HG03520 (cell line): ENCODE results near the gene CCL21.
"Not testable (repeated sequence)": the region's sequence is repeated elsewhere in the genome, so short reads cannot be mapped to it uniquely, and the experiment has no call there.

Source experiments
- ATAC-seq: cut with Tn5 transposase; IDR thresholded peaks from one replicate; pipeline ENCODE4 v1.9.1; 2021; ENCODE audit warnings: mild to moderate bottlenecking, moderate library complexity; ENCODE audit not compliant: unreplicated experiment

The CCL21 gene, protein sequence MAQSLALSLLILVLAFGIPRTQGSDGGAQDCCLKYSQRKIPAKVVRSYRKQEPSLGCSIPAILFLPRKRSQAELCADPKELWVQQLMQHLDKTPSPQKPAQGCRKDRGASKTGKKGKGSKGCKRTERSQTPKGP

DNA sequence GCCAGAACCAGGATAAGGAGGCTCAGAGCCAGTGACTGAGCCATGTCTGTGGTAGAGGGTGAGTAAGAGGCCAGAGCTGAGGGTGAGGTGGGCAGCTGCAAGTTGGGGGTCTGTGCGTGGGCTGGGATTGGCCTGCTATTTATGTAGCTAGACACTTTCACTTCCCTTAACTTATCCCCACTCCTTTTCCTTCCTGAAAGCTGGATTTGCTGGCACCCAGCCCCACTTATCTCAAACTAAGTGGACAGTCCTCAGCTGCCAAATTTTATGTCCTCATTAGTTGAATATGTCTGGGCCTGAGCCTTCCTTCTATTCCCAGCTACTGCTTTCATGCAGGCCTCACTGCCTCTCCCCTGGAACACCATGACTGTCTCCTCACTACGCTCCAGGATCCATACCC is at the start of gene CCL21:
Gene CCL21, minus strand, starts transcription at position 114 of the 400 bp plus-strand sequence. Its CDS starts 70 bp downstream, at position 44.
- no peak for ATAC-seq

DNA sequence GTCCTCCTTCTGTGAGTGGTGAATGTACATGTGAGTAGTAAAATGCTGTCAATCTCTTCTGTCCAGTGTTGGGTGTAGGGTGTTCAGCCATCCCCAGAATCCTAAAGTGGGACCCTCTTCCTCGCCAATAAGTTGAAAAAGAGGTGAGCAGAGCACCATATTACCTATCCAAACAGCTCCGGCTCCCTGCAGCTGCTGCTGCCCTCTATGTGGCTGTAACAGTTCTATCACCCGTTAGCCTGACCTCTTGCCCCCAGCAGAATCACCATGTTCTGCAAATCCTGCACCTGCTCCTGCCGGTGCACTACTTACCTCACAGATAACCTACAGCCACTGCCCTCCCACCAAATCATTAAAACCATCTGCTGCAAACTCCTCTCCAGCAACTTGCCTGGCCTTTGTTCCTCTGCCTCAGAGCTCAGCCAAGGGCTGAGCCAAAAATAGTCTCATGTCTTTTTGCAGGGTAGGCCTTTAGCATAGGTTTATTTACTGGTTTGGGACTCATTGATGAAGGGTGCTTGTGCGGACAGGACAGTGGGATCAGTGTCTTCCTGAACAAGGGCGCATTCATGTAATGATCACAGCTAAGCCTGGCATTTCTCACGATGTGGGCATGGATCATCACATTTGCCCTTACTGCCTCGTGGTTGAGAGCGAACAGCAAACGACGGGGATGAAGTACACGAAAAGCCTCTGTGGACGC is 49.6 kb upstream of the CCL21 start:
- no peak for ATAC-seq

DNA sequence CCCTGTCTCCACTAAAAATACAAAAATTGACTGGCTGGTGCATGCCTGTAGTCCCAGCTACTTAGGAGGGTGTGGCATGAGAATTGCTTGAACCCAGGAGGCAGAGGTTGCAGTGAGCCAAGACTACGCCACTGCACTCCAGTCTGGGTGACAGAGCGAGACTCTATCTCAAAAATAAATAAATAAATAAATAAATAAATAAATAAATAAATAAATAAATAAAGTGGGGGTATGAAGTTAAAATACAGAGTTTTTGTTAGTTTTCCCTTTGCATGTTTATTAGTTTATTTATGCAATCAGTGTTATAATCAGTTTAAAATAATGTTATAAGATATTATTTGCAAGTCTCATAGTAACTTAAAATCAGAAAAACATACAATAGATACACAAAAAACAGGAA is 40.4 kb upstream of the CCL21 start:
- not testable (repeated sequence) for ATAC-seq

DNA sequence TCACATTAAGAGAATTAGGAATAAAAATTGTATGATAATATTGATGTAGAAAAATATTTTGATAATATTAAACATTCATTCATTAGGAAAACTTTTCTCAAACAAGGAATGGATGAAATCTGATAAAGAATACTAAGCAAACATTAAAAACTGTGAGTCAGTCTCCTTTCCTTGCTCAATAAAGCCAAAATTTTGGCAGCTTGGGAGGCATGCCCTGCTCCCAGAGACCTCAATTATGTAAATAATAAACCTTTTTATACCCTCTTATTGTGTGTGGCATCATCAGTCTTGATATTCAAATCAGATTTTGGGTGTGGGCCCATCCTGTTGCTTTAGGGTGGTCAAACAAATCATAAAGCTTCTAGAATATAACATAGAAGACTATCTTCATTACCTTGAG is 36.6 kb upstream of the CCL21 start:
- no peak for ATAC-seq

DNA sequence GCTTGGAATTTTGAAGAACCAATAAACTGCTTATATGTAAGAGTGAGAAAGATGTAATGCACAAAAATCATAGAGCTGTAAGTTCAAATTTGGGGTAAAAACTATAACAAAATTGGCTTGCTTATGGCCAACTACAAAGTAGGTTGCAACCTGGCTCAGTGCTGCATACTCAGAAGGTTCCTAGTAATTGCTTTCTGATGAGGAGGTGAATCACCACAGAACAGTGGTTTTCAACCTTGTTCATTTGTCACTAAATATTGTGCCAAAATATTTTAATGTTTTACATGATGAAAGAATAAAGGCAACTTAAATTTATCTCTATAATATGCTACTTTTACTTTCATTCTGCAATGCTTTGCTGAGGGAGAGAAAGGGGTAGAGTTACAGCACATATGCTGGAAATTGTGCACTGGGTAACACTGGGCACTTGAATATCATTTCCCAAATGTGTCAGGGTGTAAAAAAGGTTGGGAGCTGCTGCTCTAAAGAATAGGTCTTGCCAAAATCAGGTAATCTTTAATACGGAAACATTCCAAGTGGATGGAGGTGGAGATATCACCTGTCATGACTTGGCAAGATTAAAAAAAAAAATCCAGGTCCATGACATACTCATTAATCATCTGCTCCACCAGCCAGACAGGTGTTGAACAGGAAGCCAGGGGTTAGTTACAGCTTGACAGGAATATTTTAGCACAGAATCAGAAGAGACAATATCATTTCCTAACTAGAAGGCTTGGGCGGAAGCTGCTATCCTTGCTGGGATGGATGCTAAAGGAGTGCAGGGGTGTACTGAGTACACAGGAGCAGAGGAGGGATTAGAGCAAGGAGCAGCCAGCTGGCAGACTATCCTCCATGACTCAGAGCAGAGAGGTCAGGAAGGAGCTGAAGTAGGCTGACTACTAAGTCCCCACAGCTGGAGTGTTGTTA is 34.6 kb upstream of the CCL21 start:
- ATAC-seq, result no peak

DNA sequence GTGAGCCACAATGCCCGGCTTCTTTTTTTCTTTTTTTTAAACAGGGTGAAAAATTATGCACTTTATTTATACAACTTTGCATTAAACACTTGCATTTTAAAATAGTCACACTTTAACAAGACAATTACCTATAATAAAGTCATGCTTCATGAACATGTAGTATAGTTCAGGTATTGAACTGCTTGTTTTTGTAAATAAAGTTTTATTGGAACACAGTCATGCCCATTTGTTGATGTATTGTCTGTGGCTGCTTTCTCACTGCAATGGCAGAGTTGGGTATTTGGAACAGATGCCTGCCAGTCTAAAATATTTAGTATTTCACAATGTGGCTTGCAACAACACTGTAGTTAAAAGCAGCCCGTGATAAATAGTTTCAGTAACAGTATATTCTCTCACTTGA is 32.8 kb upstream of the CCL21 start:
- no peak for ATAC-seq

DNA sequence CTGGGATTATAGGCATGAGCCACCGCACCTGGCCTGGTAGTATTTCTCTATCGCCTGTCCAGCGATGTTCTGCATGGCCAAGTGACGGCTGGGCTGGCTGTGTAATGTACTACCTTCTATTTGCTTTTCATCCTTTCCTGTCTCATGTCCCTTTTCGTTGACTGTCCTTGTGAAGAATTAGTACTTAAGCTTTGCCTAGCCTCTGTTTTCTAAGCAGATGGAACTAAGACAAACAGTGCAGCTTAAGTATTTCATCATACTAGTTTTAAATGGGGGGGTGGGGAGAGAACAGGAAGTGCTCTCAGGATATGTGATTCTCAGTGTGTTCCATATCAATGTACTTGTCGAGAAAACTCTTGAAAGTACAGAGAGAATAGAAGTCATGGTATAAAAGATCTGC is 31.7 kb upstream of the CCL21 start:
- no peak for ATAC-seq

DNA sequence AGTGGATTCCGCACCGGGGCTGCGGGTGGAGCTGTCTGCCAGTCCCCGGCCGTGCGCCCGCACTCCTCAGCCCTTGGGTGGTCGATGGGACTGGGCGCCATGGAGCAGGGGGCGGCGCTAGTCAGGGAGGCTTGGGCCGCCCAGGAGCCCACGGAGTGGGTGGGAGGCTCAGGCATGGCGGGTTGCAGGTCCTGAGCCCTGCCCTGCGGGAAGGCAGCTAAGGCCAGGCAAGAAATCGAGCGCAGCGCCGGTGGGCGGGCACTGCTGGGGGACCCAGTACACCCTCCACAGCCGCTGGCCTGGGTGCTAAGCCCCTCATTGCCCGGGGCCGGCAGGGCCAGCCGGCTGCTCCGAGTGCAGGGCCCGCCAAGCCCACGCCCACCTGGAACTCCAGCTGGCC is 30.2 kb upstream of the CCL21 start:
- not testable (repeated sequence) for ATAC-seq

DNA sequence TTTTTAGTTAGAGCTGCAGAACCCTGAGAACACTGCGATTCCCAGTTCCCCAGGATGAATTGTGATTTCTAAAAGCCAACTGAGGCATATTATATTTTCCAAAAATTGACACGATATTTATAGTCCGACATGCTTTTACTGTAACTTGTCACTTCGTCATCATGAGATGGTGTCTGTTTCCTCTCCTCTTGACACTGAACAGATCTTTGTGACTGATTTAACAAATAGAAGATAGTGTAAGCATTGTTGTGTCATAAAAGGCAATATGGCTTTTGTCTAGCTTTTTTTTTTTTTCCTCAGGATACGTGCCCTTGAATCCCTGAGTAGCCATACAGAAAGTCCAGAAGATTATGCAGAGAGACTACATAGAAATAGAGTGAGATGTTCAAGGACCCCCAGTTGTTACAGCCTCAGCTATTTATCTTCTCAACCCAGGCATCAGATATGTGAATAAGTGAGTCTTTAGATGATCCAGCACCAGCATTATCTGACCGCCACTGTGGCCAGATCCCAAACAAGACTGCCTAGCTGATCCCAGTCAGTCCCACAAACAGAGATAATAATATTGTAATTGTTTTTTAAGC is 27.8 kb upstream of the CCL21 start:
- no peak for ATAC-seq

DNA sequence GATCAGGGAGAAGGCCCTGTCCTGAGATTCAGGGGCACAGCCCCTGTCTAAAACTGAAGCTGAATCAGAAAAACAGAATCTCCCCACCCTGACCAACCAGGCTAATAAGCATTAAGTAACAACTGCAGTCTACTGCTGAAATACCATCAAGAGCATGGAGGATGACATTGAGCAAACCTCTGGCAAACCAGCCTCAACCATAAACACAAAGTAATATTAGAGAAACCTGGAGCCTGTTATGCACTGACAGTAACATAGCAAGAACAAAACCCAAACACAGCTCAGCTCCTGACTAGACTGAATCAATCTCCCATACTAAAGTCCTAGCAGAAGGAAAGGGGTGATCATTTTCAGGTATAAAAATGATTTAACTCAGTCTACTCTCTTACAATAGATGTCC is 24.8 kb upstream of the CCL21 start:
- ATAC-seq, result no peak

DNA sequence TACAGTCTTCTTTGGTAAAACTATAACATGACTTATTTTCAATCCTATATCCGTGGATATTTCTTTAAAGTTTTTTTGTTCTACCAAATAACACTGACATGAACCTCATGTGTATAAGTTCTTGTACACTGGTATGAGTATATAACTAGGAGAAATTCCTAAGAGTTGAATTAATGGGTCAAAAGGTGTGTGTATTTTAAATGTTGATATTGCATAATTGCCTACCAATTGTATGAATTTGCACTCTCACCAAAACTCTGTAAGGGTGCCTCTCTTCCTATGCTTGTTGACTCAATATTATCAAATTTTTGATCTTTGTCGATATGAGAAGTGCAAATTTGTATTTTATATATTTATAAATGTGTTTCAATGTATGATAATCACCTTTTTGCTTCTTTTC is 22.9 kb upstream of the CCL21 start:
- no peak for ATAC-seq

DNA sequence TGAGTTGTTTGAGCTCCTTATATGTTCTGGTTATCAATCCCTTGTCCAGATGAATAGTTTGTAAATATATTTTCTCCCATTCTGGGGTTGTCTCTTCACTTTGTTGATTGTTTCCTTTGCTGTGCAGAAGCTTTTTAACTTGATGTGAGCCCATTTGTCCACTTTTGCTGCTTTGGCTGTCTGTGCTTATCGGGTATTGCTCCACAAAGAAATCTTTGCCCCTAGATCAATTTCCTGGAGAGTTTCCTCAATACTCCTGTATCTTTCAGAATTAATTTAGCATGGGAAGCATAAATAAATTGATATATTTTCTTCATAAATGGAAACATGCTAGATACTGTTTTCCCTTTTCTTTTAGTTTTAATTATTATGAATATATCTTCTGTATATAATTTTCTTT is 22.5 kb upstream of the CCL21 start:
- ATAC-seq, result no peak

DNA sequence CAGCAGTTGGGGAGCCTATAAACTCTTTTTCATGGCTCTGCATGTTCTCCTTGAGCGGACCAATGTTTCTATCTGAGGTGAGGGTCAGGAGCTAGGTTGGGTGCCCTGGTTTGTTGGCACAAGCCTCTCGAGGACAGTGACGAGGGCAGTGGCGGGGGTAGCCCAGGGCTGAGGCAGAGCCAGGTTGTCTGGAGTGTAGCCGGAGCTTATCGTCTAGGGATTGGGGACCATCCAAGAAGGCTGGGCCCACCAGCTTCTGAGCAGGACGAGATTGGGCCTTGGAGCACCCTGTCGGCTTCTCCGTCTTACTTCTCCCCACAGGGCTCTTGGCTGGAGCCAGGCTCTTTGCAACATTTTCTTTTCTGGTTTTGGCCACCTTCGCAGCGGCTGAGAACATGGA is 13.2 kb upstream of the CCL21 start:
- ATAC-seq, result no peak

DNA sequence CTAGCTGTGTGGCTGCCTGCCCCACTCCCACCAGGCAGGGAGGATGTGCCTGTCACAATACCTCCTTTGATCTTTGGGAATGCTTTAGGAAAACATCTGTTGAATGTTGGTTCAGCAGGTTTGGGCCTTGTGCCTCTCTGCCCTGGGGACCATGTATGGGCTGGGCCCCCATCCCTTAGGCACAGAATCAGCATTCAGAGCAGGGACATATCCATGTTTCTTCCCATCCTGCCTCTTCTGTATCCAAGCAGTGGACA is 9.8 kb upstream of the CCL21 start:
- ATAC-seq, result not testable (repeated sequence)

DNA sequence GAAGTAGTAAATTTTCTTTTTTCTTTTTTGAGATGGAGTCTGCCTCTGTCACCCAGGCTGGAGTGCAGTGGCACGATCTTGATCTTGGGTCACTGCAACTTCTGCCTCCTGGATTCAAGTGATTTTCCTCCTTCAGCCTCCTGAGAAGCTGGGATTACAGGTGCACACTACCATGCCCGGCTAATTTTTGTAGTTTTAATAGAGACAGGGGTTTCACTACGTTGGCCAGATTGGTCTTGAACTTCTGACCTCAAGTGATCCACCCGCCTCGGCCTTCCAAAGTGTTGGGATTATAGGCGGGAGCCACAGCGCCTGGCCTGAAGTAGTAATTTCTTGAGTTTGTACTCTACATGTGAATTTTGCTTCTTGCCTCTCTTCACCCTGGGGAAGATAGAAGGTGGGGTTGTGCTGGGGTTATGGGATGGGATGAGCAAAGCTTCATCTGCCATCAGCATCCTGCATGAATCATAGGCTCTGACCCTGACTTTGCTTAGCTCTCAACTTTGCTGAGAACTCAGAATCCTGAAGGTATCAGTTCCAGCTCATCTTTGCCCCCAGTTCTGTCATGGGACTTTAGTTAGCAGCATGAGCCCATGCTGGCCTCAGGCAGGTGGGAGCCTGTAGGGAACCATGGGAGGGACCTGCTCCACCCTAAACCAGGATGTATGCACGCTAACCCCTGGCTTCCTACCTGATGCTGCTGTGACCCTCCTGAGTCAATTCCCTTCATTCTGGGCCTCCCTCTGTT is 9.3 kb upstream of the CCL21 start:
- ATAC-seq, result no peak

DNA sequence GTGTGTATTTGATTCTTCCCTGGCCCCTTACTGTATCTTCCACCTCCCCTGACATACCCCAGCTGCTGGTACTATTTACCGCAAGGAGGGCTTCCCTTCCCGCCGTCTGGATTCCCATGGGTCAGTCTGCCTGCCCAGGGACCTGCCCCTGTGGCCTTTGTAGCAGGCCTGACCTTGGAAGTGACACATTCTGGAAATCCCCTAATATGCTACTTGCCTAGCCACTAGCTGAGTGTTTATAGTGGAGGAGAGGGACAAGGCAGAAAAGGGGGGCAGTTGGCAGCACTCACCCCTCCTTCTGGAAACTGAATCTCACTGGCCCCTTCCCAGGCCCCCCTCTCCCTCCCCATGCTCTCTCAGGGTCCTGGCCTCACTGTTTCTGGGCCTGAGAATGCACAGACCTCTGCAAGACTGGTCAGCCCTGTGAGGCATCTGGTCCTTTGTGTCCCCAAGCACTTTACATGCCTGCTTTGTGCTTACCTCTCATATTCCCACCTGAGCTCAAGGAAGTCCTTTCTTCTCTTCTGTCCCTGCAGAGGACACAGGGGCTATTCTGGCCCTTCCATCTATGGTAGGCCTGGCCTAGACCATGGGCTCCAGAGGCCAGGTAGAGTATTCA is 8.2 kb upstream of the CCL21 start:
- no peak for ATAC-seq

DNA sequence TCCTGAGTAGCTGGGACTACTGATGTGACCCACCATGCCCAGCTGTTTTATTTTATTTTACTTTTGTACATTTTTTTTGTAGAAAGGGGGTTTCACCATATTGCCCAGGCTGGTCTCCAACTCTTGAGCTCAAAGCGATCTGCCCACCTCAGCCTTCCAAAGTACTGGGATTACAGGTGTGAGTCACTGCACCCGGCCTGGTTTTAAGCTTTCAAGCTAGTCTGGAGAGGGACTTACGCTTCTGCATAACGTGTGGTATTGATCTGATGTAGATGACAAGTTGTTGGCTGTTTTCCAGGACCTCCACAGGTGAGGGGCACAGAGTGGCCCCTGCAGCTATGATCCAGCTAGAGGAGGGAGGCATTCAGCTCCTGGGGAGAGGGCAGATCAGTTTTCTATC is 6.8 kb upstream of the CCL21 start:
- ATAC-seq, result no peak

DNA sequence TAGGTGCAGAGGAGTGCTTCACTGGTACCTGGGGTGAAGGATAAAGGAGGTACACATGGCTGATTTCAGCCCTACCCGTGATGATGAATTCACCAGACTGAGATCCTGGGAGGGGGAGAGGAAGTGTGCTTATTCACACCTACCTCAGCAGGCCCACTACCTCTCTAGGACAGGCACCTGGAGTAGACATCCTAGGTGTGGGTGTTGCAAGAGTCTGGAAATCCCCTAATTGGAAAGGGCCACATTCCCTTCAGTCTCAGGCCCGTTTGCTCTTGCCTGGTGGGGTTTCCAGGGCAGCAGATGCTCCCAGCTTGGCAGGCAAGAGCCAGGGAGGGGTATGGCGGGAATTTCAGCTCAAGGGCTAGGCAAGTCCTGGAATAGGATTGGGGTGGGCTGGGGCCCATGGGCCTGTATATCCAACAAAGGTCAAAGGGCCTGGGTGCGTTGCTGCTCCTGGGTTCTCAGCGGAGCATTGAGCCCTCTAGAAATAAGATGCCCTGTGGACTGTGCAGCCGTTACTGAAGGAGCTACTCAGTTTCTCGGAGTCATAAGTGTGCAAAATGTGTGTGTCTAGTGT is 5.8 kb upstream of the CCL21 start:
- ATAC-seq, result no peak

DNA sequence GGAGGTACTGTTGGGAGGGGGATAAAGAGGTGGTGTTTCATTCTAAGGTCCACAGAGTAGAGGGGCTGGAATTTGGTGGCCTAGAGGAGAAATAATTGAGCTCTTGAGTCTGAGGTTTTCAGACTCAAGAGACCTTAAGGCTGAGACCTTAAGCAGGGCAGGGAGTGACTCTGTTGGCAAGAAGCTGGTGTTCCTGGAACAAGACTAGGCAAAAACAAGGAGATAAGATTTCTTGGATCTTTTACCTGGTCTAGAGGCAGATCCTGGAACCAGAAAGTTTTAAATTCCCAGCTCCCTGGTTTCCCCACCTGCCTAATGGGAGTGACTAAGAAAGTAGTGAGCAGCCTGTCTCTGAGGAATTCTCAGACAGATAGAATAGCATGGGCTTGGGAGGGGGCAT is 4.1 kb upstream of the CCL21 start:
- ATAC-seq, result no peak

DNA sequence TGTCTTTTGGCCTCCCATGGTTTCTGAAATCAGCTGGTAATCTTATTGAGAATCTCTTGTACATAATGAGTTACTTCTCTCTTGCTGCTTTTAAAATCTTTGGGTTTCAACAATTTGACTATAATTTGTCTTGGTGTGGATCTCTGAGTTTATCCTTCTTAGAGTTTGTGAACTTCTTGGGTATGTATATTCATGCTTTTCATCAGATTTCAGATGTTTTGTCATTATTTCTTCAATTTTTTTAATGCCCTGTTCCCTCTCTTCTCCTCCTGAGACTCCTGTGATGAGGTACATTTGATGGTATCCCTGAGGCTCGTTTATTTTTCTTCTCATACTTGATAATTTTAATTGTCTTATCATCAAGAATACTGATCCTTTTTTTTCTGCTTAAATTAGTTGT is 2.2 kb upstream of the CCL21 start:
- ATAC-seq, result no peak
